ENCODE data around the gene SLC25A12. TPM values are rescaled to one million over a fixed set of nuclear protein-coding genes. Genes with fewer than 3 reads are reported as not detected.
A peak's percentile ranks its signal among the peaks of the same experiment; 100 is the strongest.
"Not testable (repeated sequence)": the region's sequence is repeated elsewhere in the genome, so short reads cannot be mapped to it uniquely, and the experiment has no call there.

Gene SLC25A12
- polyA plus RNA-seq, 3 donors = 23.7 to 31.6 (median 26.2) TPM

- no peak for DNase-seq (ENCODE audit: extremely low read depth in 1 of 11, low read depth in 9 of 11, low spot score in 4 of 11)
Measured at GRCh38 chr2:171846894-171847293, 47.1 kb downstream of the SLC25A12 start.

- DNase-seq (ENCODE audit: extremely low read depth in 1 of 11, low read depth in 9 of 11, low spot score in 4 of 11) = no peak
Measured at GRCh38 chr2:171841996-171842395, 52.0 kb downstream of the SLC25A12 start.

- DNase-seq (ENCODE audit: extremely low read depth in 1 of 11, low read depth in 9 of 11, low spot score in 4 of 11) = no peak
Measured at GRCh38 chr2:171837736-171838135, 56.3 kb downstream of the SLC25A12 start.

DNA sequence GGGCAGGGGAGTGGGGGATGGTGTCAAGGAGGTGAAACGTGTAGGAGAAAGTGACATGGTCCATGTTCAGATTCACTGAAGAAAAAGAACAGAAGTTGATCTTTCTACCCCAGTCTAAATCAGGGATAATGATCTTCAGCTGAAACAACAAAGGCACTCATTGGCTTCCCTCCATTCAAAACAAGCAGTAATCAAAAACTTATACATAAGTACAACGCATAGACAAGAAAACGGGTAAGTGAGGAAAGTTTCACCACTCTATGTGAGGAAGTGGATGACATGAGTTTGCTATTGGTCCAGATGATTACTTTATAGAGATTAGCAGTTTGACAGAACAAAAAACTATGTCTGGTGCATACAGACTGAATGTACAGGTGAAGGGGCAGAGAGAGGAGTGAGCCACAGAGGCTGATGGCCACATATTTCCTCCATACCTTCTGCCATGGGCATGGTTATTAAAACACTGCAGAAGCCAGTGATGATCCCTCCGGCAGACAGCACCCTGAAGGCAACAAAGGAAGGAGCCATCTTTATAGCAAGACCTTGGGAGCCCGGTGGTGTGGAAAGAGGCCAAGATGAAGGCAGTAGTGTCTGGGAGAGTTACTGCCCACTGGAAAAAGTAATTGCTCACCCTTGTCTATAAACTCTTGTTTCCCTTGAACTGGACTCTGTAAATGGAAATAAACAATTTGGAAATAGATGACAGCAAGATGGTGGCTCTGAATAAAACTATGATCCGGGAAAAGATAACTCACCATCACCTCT, 57.7 kb downstream of the SLC25A12 start:
- DNase-seq (ENCODE audit: extremely low read depth in 1 of 11, low read depth in 9 of 11, low spot score in 4 of 11) = no peak

DNA sequence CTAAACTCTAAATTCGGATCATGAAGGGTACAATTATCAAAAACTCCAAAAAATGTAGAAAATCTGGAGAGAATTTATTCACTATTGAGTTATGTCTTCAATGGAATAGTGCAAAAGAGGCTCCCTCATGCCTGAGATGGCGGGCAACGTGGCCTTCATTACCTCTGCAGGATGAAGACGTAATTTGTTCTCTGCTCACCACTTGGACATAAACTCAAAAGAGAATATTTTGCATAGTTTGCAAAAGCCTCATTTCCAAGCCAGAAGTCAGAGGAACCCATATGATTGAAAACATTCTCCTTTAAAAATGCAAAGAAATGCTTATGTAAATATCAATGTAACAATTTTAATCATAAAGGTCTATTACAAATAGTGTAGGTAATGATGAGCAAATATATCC, 58.7 kb downstream of the SLC25A12 start:
- DNase-seq (ENCODE audit: extremely low read depth in 1 of 11, low read depth in 9 of 11, low spot score in 4 of 11) = no peak

DNA sequence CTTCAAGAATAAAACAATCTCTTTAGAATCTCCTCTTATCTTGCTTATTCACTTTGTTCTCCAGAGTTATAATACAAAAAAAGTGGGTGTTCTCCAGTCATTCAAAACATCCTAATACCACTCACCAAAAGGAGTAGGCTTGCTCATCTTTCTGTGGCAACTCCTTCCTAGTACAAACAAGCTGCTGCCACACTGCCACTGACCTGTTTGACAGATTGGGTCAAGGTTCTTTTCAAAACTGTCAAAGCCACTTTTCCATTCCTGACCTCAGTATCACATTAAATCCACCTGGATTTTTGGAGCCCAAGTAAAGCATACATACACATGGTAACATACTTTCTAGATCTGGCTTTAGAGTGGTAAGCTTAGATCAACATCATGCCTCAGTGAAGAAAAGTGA, 59.8 kb downstream of the SLC25A12 start:
- DNase-seq (ENCODE audit: extremely low read depth in 1 of 11, low read depth in 9 of 11, low spot score in 4 of 11) = no peak

DNA sequence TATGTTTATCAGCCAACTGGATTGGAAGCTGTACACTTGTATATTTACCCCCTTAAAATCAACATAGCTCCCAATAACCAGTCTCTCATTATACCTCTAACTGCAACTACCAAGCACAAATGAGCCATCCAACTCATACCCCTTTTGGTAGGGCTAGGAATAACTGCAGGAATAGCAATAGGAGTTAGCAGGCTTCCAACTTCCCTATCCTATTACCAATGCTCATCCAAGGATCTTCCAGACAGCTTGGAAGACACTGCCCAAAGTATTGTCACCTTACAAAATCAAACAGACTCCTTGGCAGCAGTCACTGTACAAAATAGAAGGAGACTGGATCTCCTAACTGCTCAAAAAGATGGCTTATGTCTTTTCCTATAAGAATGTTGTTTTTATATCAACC, 61.6 kb downstream of the SLC25A12 start:
- DNase-seq (ENCODE audit: extremely low read depth in 1 of 11, low read depth in 9 of 11, low spot score in 4 of 11) = no peak

GRCh38 chr2:171830039-171830438, 64.0 kb downstream of the SLC25A12 start:
- DNase-seq (ENCODE audit: extremely low read depth in 1 of 11, low read depth in 9 of 11, low spot score in 4 of 11) = no peak

- DNase-seq (ENCODE audit: extremely low read depth in 1 of 11, low read depth in 9 of 11, low spot score in 4 of 11) = no peak
Measured at GRCh38 chr2:171824086-171824485, 70.0 kb downstream of the SLC25A12 start.

DNA sequence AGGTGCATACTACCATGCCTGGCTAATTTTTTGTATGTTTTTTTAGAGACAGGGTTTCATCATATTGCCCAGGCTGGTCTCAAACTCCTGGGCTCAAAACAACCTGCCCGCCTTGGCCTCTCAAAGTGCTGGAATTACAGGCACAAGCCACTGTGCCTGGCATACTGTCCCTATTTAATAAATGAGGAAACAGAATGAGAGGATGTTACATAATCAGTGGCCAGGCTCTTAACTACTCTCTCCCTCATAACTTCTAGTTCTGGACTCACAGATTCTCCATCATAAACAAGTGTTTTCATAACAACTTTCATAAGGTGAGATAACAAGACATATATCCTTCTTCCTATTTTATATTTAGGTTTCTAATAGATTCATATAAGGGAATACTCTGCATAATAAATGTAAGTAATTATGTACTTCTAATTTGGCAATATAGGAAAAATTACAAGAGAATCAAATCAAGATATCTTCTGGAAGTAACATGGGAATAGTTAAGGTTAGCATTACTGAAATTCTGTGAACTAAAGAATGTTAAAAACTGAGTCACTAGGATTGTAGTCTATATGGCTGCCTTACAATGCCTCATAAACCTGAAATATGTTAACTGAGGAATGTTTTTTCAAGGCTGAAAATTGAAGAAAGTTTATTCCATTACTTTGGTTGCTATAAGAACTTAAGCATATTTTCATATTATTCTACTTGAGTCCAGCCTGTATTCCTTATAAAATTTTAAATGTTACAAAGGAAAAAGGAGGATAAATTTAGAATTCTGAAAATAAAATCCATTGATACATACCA, 71.3 kb downstream of the SLC25A12 start:
- DNase-seq (ENCODE audit: extremely low read depth in 1 of 11, low read depth in 9 of 11, low spot score in 4 of 11) = no peak

DNA sequence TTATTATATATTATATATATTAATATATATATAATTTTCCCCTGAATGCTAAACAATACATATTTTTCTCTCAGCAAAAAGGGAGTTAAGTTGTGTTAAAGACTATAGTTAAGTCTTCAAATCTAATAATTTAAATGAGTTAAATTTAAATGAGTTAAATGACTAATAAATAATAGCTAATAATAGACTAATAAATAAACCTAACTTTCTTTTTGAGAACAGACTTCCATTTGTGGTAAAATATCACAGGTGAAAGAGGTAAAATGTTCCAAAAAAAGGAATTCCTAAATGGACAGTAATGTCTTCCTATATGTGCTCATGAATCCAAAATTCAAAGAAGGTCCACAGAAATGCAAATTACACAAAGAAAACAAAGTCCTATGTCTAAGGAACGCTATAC, 74.6 kb downstream of the SLC25A12 start:
- DNase-seq (ENCODE audit: extremely low read depth in 1 of 11, low read depth in 9 of 11, low spot score in 4 of 11) = no peak

- DNase-seq (ENCODE audit: extremely low read depth in 1 of 11, low read depth in 9 of 11, low spot score in 4 of 11) = no peak
Measured at GRCh38 chr2:171814883-171815282, 79.2 kb downstream of the SLC25A12 start.

DNA sequence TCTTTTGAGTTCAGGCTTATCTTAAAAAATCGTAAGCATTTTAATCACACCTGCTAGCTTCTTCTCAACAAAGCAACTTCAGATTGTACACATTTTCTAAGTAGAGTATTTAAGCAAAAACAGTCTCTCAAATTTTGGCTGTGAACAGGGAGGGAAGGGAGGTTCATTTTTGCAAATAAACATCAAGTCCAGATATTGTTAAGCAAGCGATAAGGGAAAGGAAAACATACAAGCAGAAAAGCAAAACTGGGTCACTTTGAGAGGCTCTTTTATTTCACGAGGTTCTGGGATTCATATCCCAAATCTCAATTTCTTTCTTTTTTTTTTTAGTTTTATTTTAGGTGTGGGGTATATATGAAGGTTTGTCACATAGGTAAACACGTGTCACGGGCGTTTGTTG, 79.9 kb downstream of the SLC25A12 start:
- DNase-seq (ENCODE audit: extremely low read depth in 1 of 11, low read depth in 9 of 11, low spot score in 4 of 11) = no peak

DNA sequence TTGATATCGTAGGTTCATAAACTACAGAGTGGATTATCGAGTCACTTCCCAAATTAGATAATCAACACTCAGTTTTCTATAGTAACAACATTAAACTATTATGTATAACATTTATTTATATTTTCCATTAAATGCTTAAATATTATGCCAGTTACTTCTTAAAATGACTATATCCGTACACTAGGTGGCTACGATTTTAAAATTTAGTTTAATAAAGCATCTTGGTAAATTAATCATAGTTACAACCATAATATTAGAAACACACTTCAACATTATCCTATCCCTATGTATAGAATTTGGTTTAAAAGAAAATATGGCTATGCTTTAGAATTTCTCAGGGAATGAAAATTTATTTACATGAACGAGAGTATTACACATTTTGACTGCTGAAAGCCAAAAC, 80.3 kb downstream of the SLC25A12 start:
- no peak for DNase-seq (ENCODE audit: extremely low read depth in 1 of 11, low read depth in 9 of 11, low spot score in 4 of 11)

DNA sequence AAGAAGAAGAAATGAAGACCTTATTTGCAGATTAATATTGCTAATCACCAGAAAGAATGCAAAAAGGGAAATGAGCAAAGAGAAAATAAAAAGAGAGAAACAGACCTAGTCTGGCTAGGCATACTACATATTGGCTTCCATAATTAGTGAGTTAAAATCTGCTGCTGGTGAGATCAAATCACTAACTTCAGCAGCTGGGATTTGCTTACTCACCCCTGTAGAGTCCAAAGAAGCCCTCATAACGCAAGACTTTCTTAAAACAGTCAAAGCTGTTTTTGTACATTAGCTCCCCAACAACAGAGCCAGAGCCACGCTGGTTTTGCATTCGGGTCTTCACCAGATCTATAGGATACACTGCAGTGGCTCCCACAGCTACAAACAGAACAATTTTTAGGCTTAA, 80.9 kb downstream of the SLC25A12 start:
- no peak for DNase-seq (ENCODE audit: extremely low read depth in 1 of 11, low read depth in 9 of 11, low spot score in 4 of 11)

DNA sequence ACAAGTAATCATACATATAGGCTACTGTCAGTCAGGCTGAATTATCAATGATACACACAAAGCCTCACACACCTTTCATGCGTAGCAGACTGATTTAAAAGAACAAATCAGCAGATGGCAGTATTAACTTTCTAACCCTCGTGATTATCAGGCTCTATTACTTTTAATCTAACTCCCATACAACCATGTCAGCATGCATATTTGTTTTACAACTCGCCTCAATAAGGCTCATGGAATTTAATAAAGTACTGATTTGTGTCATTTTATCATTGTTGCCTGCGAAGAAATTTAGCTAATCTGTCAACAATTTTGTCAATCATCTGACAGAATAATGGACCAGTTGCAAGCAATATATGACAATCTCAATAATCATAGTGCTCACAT, 82.8 kb downstream of the SLC25A12 start:
- peak in 4 of 11 donors; percentile 10 to 21 (median 18) for DNase-seq (ENCODE audit: extremely low read depth in 1 of 11, low read depth in 9 of 11, low spot score in 4 of 11)

- DNase-seq (ENCODE audit: extremely low read depth in 1 of 11, low read depth in 9 of 11, low spot score in 4 of 11) = peak; percentile 26 to 65 (median 38)
Measured at GRCh38 chr2:171810422-171811244, 83.4 kb downstream of the SLC25A12 start.

DNA sequence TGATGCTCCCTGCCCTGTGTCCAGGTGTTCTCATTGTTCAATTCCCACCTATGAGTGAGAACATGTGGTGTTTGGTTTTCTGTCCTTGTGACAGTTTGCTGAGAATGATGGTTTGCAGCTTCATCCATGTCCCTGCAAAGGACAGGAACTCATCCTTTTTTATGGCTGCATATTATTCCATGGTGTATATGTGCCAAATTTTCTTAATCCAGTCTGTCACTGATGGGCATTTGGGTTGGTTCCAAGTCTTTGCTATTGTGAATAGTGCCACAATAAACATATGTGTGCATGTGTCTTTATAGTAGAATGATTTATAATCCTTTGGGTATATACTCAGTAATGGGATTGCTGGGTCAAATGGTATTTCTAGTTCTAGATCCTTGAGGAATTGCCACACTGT, 85.2 kb downstream of the SLC25A12 start:
- DNase-seq (ENCODE audit: extremely low read depth in 1 of 11, low read depth in 9 of 11, low spot score in 4 of 11) = not testable (repeated sequence)

DNA sequence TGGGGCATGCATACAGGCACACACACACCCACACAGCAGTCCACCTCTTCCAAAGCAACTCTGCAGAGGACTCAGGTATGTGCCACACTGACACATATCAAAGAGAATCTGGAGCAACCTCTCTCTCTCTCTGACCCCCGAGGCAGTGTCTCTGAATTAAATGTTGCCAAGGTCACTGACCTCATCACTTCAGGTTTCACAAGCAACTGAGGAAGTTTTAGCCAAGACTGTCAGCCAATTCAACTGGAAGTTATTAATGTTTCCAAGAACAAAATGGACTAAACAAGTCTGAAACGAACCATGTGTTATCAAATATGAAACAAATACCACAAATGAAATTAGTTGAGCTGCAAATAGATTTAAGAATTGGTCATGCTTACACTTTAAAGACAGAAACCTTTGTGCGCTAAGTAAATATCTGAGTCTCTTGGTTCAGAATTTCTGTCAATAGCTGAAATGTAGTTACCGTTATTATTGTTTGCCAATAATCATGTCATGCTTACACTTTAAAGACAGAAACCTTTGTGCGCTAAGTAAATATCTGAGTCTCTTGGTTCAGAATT, 86.1 kb downstream of the SLC25A12 start:
- DNase-seq (ENCODE audit: extremely low read depth in 1 of 11, low read depth in 9 of 11, low spot score in 4 of 11) = no peak
